HCT116 (cell line): ENCODE results near the gene MRTFB. TPM values are rescaled to one million over a fixed set of nuclear protein-coding genes. Genes with fewer than 3 reads are reported as not detected.

Source experiments
- ATAC-seq: fragments of 200-7000 bp; cut with Tn5 transposase; 2 replicates; pipeline ENCODE4 v1.9.1; 2020; ENCODE audit warnings: mild to moderate bottlenecking, moderate library complexity
- BruUV-seq: library from RNA; stranded (reverse); fragments of 400-500 nt; replicated peaks from 2 replicates; lab custom pipeline; 2021; lab: Mats Ljungman, UMichigan
- CTCF ChIA-PET: fragments of 300-600 bp; sonication (Branson Sonifier 250); formaldehyde crosslinking; loops from one replicate; lab custom pipeline; 2021; ENCODE audit warnings: antibody characterized with exemption; lab: Charles Lee
- POLR2A ChIA-PET: fragments of 300-600, 350-600 bp; sonication (Branson Sonifier 250); formaldehyde crosslinking; loops from one replicate; lab custom pipeline; 2021; ENCODE audit warnings: antibody characterized with exemption; lab: Charles Lee
- RAD21 ChIA-PET, 2 experiments: fragments of 300-600 bp; sonication (Branson Sonifier 250); formaldehyde crosslinking; loops; one replicate each; lab custom pipeline; 2023; ENCODE audit warnings: low total read pairs in 2 of 2; ENCODE audit not compliant: uncharacterized antibody in 2 of 2, unreplicated experiment in 2 of 2, low non-redundant PET in 1 of 2; lab: Charles Lee
- DNase-seq: peaks from one replicate; pipeline ENCODE4 v3.0.0-alpha.2; 2010; ENCODE audit warnings: low read depth, low spot score
- H2AFZ ChIP-seq: fragments of 200-600 bp; shearing (Covaris generic), sonication (generic); 2 replicates; pipeline ENCODE4 v1.6.1; 2017; ENCODE audit warnings: low read depth, mixed run types, mixed read lengths, antibody characterized with exemption, low read length; ENCODE audit not compliant: poor library complexity, severe bottlenecking
- H3K27ac ChIP-seq: 2 replicates; pipeline ENCODE4 v1.5.1; 2012; ENCODE audit warnings: low read depth, low read length
- H3K27me3 ChIP-seq: fragments of 200-600 bp; sonication (generic); 2 replicates; pipeline ENCODE4 v1.6.1; 2016; ENCODE audit warnings: mixed run types, low read length, mixed read lengths; ENCODE audit not compliant: insufficient read depth
- H3K36me3 ChIP-seq, 2 experiments: fragments of 200-500 bp in 1 of 2; fragments of 200-600 bp in 1 of 2; sonication (Bioruptor generic) in 1 of 2; sonication (generic) in 1 of 2; 2 replicates each; pipeline versions ENCODE4 v1.5.1 to v1.6.1; 2014 to 2016; ENCODE audit warnings: low read length in 2 of 2, inconsistent platforms in 1 of 2, mixed read lengths in 1 of 2, mixed run types in 1 of 2; ENCODE audit not compliant: insufficient read depth in 2 of 2, control insufficient read depth in 1 of 2
- H3K4me1 ChIP-seq, 2 experiments: fragments of 200-600 bp in 1 of 2; sonication (generic) in 1 of 2; 2 replicates each; pipeline versions ENCODE4 v1.5.1 to v1.6.1; 2012 to 2017; ENCODE audit warnings: low read length in 2 of 2, inconsistent platforms in 1 of 2, mild to moderate bottlenecking in 1 of 2, mixed read lengths in 1 of 2, mixed run types in 1 of 2, moderate library complexity in 1 of 2; ENCODE audit not compliant: insufficient read depth in 2 of 2, control insufficient read depth in 1 of 2
- H3K4me2 ChIP-seq: fragments of 200-600 bp; sonication (generic); 2 replicates; pipeline ENCODE4 v1.6.1; 2017; ENCODE audit warnings: mixed run types, low read length, mixed read lengths
- H3K4me3 ChIP-seq, 2 experiments: fragments of 200-600 bp in 1 of 2; sonication (generic) in 1 of 2; replicated peaks in 1 of 2; 2 replicates each; pipeline ENCODE4 v1.5.1; 2011 to 2016; ENCODE audit warnings: low read length in 2 of 2, control low read depth in 1 of 2, low read depth in 1 of 2, mild to moderate bottlenecking in 1 of 2, mixed read lengths in 1 of 2, mixed run types in 1 of 2
- H3K79me2 ChIP-seq: fragments of 200-600 bp; sonication (generic); 2 replicates; pipeline ENCODE4 v1.6.1; 2017; ENCODE audit warnings: mild to moderate bottlenecking, mixed run types, low read length, moderate library complexity, mixed read lengths; ENCODE audit not compliant: insufficient read depth
- H3K9ac ChIP-seq: fragments of 200-600 bp; sonication (generic); 2 replicates; pipeline ENCODE4 v1.6.1; 2016; ENCODE audit warnings: low read length, mixed read lengths
- H3K9me2 ChIP-seq: fragments of 200-600 bp; sonication (generic), shearing (Covaris generic); 2 replicates; pipeline ENCODE4 v1.6.1; 2017; ENCODE audit warnings: mixed run types, mild to moderate bottlenecking, moderate library complexity; ENCODE audit not compliant: insufficient read depth
- H3K9me3 ChIP-seq, 2 experiments: fragments of 200-500 bp in 1 of 2; fragments of 200-600 bp in 1 of 2; sonication (Bioruptor generic) in 1 of 2; sonication (generic) in 1 of 2; 2 replicates each; pipeline ENCODE4 v1.6.1; 2014 to 2017; ENCODE audit warnings: low read length in 2 of 2, mixed read lengths in 2 of 2, inconsistent platforms in 1 of 2, low read depth in 1 of 2, mild to moderate bottlenecking in 1 of 2, mixed run types in 1 of 2, moderate library complexity in 1 of 2; ENCODE audit not compliant: control insufficient read depth in 1 of 2, insufficient read depth in 1 of 2
- H4K20me1 ChIP-seq: fragments of 200-600 bp; sonication (generic), shearing (Covaris generic); 2 replicates; pipeline ENCODE4 v1.6.1; 2017; ENCODE audit warnings: mixed run types, mild to moderate bottlenecking, moderate library complexity; ENCODE audit not compliant: insufficient read depth
- ATF3 ChIP-seq: IDR thresholded peaks from 2 replicates; pipeline ENCODE4 v1.6.1; 2012
- CBX3 ChIP-seq: IDR thresholded peaks from 2 replicates; pipeline ENCODE4 v1.6.1; 2012; ENCODE audit warnings: low read depth
- EGR1 ChIP-seq: IDR thresholded peaks from 2 replicates; pipeline ENCODE4 v1.6.1; 2012; ENCODE audit warnings: low read depth
- EZH2 ChIP-seq: fragments of 200-600 bp; sonication (generic); IDR thresholded peaks from 2 replicates; pipeline ENCODE4 v1.6.1; 2017; ENCODE audit warnings: antibody characterized with exemption, mixed run types
- EZH2phosphoT487 ChIP-seq: fragments of 200-600 bp; IDR thresholded peaks from 2 replicates; pipeline ENCODE4 v1.6.1; 2018; ENCODE audit warnings: antibody characterized with exemption, borderline replicate concordance
- MAX ChIP-seq: IDR thresholded peaks from 2 replicates; pipeline ENCODE4 v1.6.1; 2012
- POLR2AphosphoS5 ChIP-seq: IDR thresholded peaks from 2 replicates; pipeline ENCODE4 v1.6.1; 2011; ENCODE audit warnings: mild to moderate bottlenecking, low read depth, low read length, moderate library complexity
- REST ChIP-seq: IDR thresholded peaks from 2 replicates; pipeline ENCODE4 v1.6.1; 2012; ENCODE audit warnings: low read depth
- SIN3A ChIP-seq: IDR thresholded peaks from 2 replicates; pipeline ENCODE4 v1.6.1; 2012; ENCODE audit warnings: low read depth
- TCF7L2 ChIP-seq: IDR thresholded peaks from 2 replicates; pipeline ENCODE4 v1.7.0; 2011; ENCODE audit warnings: borderline replicate concordance, inconsistent platforms; ENCODE audit not compliant: insufficient read depth, insufficient read length; ENCODE audit errors: extremely low read depth
- YY1 ChIP-seq: IDR thresholded peaks from 2 replicates; pipeline ENCODE4 v1.6.1; 2011; ENCODE audit warnings: low read length, low read depth, moderate library complexity, mild to moderate bottlenecking; ENCODE audit not compliant: insufficient replicate concordance; ENCODE audit errors: extremely low read depth
- ZFX ChIP-seq: fragments of 450-650 bp; IDR thresholded peaks from 2 replicates; pipeline ENCODE4 v1.6.1; 2017
- ZNF274 ChIP-seq: fragments of 200-500 bp; sonication (Bioruptor generic); IDR thresholded peaks from 2 replicates; pipeline ENCODE4 v1.6.1; 2014; ENCODE audit warnings: mild to moderate bottlenecking, low read depth, low read length, inconsistent platforms
- intact Hi-C: fragments of 100-400 bp; cut with micrococcal nuclease; formaldehyde crosslinking; loops from 2 replicates; pipeline ENCODE4 v1.10.0; 2022
- total RNA-seq: library from RNA; stranded (reverse); gene quantifications from one replicate; pipeline ENCODE4 v1.2.1, GENCODE V29; 2021; ENCODE audit not compliant: unreplicated experiment

Gene MRTFB
- total RNA-seq, 1 experiment from 2014 or later: 39.0 TPM

- H2AFZ ChIP-seq: no peak overlapping the region
- H3K9me3 ChIP-seq: no peaks in the 10 kb centered on the region
- no TSS peak for BruUV-seq
- DNase-seq (no peak), ATAC-seq (no peak)
- H4K20me1 ChIP-seq: no peaks in the 10 kb centered on the region; the same call in 1 of the 2 replicates
- H3K27me3 ChIP-seq: no peaks in the 10 kb centered on the region
- no peak overlapping the region for H3K27ac ChIP-seq
- CTCF ChIA-PET: interaction anchor here (1.4 kb wide), 1 partner anchor 182 kb away, joined by 3 read pairs; the partner anchor contains the start of gene ERCC4
- H3K9me2 ChIP-seq: no peaks in the 10 kb centered on the region
- no peak overlapping the region for H3K4me3 ChIP-seq
- H3K9ac ChIP-seq: no peak overlapping the region
- peaks cover 30 to 37% of the 10 kb centered on the region in 2 experiments for H3K4me1 ChIP-seq
- no peaks in the 10 kb centered on the region for H3K36me3 ChIP-seq
- POLR2A ChIA-PET: no interaction called here
- RAD21 ChIA-PET: no interaction called here
- intact Hi-C loops: no loop called here
- no peak overlapping the region for H3K4me2 ChIP-seq
- no peak for TF ChIP-seq CBX3
- TF ChIP-seq ZFX: no peak
- no peak for TF ChIP-seq ZNF274
- TF ChIP-seq POLR2AphosphoS5: no peak
- no peak for TF ChIP-seq EGR1
- no peak for TF ChIP-seq MAX
- no peak for TF ChIP-seq EZH2phosphoT487
- TF ChIP-seq YY1: no peak
- TF ChIP-seq REST: no peak
- no peak for TF ChIP-seq TCF7L2
- TF ChIP-seq SIN3A: no peak
- no peak for TF ChIP-seq ATF3
- no peak for TF ChIP-seq EZH2
- peaks cover 85% of the 10 kb centered on the region for H3K79me2 ChIP-seq
Observed at GRCh38 chr16:14101415-14101814, 30.3 kb downstream of the MRTFB start.
